ENCODE results near the gene UTP14A.
"Not testable (repeated sequence)": the region's sequence is repeated elsewhere in the genome, so short reads cannot be mapped to it uniquely, and the experiment has no call there.

UTP14A gene, protein sequence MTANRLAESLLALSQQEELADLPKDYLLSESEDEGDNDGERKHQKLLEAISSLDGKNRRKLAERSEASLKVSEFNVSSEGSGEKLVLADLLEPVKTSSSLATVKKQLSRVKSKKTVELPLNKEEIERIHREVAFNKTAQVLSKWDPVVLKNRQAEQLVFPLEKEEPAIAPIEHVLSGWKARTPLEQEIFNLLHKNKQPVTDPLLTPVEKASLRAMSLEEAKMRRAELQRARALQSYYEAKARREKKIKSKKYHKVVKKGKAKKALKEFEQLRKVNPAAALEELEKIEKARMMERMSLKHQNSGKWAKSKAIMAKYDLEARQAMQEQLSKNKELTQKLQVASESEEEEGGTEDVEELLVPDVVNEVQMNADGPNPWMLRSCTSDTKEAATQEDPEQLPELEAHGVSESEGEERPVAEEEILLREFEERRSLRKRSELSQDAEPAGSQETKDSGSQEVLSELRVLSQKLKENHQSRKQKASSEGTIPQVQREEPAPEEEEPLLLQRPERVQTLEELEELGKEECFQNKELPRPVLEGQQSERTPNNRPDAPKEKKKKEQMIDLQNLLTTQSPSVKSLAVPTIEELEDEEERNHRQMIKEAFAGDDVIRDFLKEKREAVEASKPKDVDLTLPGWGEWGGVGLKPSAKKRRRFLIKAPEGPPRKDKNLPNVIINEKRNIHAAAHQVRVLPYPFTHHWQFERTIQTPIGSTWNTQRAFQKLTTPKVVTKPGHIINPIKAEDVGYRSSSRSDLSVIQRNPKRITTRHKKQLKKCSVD

DNA sequence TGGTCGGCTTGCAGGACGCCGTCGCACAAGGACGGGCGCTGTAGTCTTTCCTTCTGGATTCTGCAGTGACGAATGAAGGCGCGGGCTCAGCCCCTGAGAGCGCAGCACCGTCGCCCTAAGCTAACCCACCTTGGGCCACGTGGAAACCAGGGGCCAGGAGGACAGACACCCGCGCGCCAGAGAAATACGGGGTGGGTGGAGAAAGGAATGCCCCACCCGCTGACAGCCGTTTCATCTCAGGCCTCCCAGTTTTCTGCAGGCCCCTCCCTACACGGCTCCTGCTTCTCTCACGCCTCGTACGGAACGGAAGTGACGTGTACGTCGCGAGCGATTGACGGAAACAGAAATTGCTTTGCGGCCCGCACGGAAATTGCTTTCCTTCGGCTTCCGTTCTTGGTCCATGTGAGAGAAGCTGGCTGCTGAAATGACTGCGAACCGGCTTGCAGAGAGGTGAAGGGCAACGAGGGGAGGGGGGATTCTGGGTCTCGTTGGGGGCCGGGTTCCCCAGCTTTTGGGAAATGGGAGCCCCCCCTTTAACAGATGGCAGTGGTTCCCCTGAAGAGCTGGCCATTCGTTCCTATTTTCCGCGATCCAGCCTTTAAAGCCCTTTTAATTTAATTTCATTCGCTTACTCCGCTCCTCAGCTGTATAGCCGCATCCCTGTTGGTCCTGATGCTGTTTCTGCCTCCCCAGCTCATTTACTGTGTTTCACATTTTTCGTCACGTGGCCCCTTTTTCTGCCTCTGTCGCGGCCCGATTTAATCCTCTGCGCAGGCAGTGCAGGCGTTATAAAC lies at the start of gene UTP14A:
UTP14A (plus strand) TSS at position 378 of the 794 bp plus-strand sequence; CDS start at position 425, 47 bp downstream.
- DNase-seq (ENCODE audit: low read depth), result peak; percentile 68

- DNase-seq (ENCODE audit: low read depth), result not testable (repeated sequence)
Observed at GRCh38 chrX:129859134-129859533, 46.8 kb upstream of the UTP14A start.

DNA sequence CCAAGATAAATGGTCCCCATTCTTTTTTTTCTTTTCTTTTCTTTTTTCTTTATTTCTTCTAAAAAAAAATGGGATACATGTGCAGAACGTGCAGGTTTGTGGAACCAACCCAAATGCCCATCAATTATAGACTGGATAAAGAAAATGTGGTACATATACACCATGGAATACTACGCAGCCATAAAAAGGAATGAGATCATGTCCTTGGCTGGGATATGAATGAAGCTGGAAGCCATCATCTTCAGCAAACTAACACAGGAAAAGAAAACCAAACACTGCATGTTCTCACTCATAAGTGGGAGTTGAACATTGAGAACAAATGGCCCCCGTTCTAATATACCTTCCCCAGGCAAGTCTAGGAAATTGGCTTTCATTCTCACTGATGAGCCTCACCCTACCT lies 39.6 kb upstream of the UTP14A start:
- not testable (repeated sequence) for DNase-seq (ENCODE audit: low read depth)

GRCh38 chrX:129872524-129872923 lies 33.4 kb upstream of the UTP14A start:
- no peak for DNase-seq (ENCODE audit: low read depth)

DNA sequence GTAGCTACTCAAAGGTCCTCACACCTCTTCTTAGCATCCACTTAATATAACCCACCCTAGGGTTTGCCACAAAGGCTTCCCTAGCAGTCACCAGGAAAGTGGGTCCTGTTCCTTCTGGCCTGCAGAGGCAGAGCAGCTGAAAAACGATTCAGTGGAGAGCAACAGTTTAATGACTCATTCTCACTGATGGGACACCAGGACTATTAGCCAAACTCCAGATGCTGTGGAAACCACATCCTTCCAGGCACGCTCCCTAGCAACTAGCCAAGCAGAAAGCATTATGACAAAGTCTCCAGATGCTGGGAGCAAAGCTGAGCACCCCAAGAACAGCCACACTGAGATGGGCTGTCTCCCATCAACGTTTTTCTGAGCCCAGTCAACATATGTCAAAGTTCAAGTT lies 30.3 kb upstream of the UTP14A start:
- DNase-seq (ENCODE audit: low read depth), result no peak

GRCh38 chrX:129876771-129877305 lies 29.1 kb upstream of the UTP14A start:
- no peak for DNase-seq (ENCODE audit: low read depth)

- DNase-seq (ENCODE audit: low read depth), result no peak
Observed at GRCh38 chrX:129877401-129877800, 28.6 kb upstream of the UTP14A start.

GRCh38 chrX:129900054-129900453 lies 5.9 kb upstream of the UTP14A start:
- no peak for DNase-seq (ENCODE audit: low read depth)

DNA sequence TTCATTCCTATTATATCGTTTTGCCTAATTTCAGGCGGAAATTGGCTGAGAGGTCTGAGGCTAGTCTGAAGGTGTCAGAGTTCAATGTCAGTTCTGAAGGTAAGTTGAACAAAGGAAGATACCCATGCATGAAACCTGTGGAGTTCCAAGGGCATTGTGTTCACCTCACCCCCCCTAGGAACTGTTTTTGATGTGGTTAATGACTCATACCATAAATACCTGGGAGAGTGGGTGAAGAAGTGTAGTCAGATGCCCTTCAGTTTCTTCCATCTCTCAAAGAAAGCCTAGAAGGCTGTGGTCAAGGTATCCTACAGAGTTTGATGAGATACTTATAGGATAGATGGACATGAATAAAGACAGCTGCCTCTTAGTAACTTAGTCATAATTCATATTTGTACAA lies 2.7 kb downstream of the UTP14A start:
- no peak for DNase-seq (ENCODE audit: low read depth)

GRCh38 chrX:129925305-129926092 lies 19.5 kb downstream of the UTP14A start:
- DNase-seq (ENCODE audit: low read depth), result peak; percentile 53

- DNase-seq (ENCODE audit: low read depth), result no peak
Observed at GRCh38 chrX:129930941-129931410, 25.0 kb downstream of the UTP14A start.

GRCh38 chrX:129931411-129932015 lies 25.5 kb downstream of the UTP14A start:
- DNase-seq (ENCODE audit: low read depth), result peak; percentile 22

GRCh38 chrX:129932016-129932820 lies 26.3 kb downstream of the UTP14A start:
- peak; percentile 54 for DNase-seq (ENCODE audit: low read depth)

DNA sequence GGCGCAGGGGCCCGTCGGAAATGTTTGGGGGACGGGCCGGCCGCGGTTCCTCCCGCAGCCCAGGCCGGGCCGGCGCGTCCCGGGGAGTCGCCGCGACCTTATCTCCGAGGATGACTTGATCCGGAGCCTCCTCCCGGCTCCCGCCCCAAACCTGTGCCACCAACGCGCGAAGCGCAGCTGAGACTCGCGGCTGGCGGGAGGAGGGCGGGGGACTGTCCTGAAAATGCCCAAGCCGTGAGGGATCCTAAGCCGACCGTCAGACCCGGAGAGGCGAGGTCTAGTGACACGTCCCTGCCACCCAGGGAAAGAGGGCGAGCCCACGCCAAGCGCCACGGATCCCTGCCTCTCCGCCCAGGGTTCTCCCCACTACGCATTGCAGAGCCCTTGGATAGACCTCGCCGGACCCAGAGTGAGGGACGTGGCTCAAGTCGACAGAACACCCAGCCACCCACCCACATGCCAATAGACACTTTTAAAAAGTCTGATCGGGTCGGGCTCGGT lies 26.9 kb downstream of the UTP14A start:
- DNase-seq (ENCODE audit: low read depth), result no peak

- no peak for DNase-seq (ENCODE audit: low read depth)
Observed at GRCh38 chrX:129933700-129934099, 27.7 kb downstream of the UTP14A start.

DNA sequence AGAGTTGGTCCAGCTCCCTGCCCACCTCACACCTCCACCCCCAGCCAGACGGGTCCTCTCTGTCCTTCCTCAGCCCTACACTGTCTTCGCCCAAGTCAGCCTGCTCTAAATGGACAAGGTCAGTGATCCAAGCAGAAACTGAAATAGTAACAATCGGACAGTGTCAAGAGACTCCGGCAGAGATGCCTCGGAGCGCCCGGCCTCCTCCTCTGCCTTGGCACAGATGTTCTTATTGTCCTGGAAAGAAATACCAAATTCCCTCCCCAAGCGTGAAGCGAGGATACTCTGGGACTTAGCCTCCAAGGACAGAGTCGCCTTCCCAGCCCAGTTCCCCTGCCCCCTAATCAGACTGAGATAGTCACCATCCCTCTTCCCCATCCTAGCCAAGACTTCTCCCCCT lies 28.5 kb downstream of the UTP14A start:
- DNase-seq (ENCODE audit: low read depth), result no peak

- DNase-seq (ENCODE audit: low read depth), result no peak
Observed at GRCh38 chrX:129934952-129935351, 29.0 kb downstream of the UTP14A start.

- DNase-seq (ENCODE audit: low read depth), result no peak
Observed at GRCh38 chrX:129938081-129938480, 32.1 kb downstream of the UTP14A start.

GRCh38 chrX:129939986-129940385 lies 34.0 kb downstream of the UTP14A start:
- no peak for DNase-seq (ENCODE audit: low read depth)

DNA sequence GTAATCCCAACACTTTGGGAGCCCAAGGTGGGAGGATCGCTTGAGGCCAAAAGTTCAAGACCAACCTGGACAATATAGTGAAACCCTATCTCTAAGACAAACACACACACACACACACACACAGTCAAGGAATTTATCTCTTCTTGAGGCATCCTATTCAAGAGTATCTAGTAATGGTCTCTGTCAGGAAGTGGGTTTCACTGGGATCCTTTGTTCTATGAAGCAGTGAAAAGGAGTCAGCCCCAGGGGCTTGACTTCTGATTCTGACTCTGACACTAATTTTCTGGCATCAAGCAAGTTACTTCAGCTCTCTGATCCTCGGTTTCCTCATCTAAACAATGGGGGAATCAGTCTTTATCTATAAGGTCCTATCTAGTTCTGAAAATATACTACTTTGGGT lies 34.8 kb downstream of the UTP14A start:
- no peak for DNase-seq (ENCODE audit: low read depth)

Data from stimulated activated CD8-positive, alpha-beta memory T cell treated with anti-CD3 and anti-CD28 coated beads, Interleukin-15, amount 100 ng/mL, for 1 hour (primary cell).